Natural killer cell treated with Interleukin-12 subunit alpha and Interleukin-12 subunit beta and Interleukin-15 and Interleukin-18, amount 100 ng/mL, for 72 hours (primary cell): ENCODE results near the gene SLC15A3. TPM values are rescaled to one million over a fixed set of nuclear protein-coding genes. Genes with fewer than 3 reads are reported as not detected.

Experiments
- ATAC-seq, 2 donors: fragments of 150-1000 bp; cut with Tn5 transposase in 1 of 2; sonication (Bioruptor Pico), chemical (Tn5 transposase) in 1 of 2; 2 replicates each; pipeline ENCODE4 v1.10.0; 2021
- DNase-seq: peaks from one replicate; pipeline ENCODE4 v3.0.0; 2022; ENCODE audit warnings: low spot score
- H3K27ac Mint-ChIP-seq, 2 donors: 1 replicate in 1 of 2; 2 replicates in 1 of 2; pipeline ENCODE4 v1.8.0; 2022; ENCODE audit warnings: mixed read lengths in 2 of 2, mild to moderate bottlenecking in 1 of 2, moderate library complexity in 1 of 2
- H3K27me3 Mint-ChIP-seq, 2 donors: 1 replicate in 1 of 2; 2 replicates in 1 of 2; pipeline ENCODE4 v1.8.0; 2022; ENCODE audit warnings: mixed read lengths in 2 of 2
- H3K36me3 Mint-ChIP-seq: one replicate; pipeline ENCODE4 v1.8.0; 2022; ENCODE audit warnings: mixed read lengths
- H3K4me1 Mint-ChIP-seq, 2 donors: 1 replicate in 1 of 2; 2 replicates in 1 of 2; pipeline ENCODE4 v1.8.0; 2022; ENCODE audit warnings: low read depth in 2 of 2, mixed read lengths in 2 of 2, mild to moderate bottlenecking in 1 of 2
- H3K4me3 Mint-ChIP-seq: one replicate; pipeline ENCODE4 v1.8.0; 2022; ENCODE audit warnings: mixed read lengths
- H3K9me3 Mint-ChIP-seq: 2 replicates; pipeline ENCODE4 v1.8.0; 2022; ENCODE audit warnings: mixed read lengths
- total RNA-seq, 2 donors: library from RNA; stranded (reverse); gene quantifications; one replicate each; pipeline ENCODE4 v1.2.3, GENCODE V29; 2022

Gene SLC15A3
- total RNA-seq, 2 donors from 2014 or later: 1.2 to 5.0 TPM

DNA sequence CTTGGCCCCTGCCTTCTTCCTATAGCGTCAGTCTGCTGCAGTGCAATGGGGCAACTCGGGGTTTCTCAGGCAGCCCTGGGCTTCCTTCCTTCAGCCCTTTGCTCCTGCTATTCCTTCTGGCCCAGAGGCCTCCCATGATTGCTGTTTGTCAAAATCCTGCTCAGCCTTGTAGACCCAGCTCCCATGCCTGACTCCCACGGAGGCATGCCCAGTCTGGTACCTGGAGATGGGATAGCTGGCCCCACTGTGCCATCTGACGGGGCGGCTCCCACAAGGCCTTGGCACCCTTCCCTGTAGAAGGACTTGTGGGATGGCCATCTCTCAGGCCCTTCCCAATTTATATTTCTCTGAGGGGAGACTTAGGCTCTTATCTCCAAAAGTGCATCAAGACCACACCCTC, 18.9 kb upstream of the SLC15A3 start:
- Mint-ChIP-seq H3K27me3 (peaks cover 10 to 11% of the 10 kb centered on the region in 2 donors), H3K27ac (peak overlapping the region; percentile 39 to 54), H3K9me3 (no peaks in the 10 kb centered on the region), H3K4me1 (peaks cover 29 to 35% of the 10 kb centered on the region in 2 donors), H3K36me3 (no peaks in the 10 kb centered on the region), H3K4me3 (peak overlapping the region; percentile 84)
- no peak for DNase-seq
- no peak for ATAC-seq

DNA sequence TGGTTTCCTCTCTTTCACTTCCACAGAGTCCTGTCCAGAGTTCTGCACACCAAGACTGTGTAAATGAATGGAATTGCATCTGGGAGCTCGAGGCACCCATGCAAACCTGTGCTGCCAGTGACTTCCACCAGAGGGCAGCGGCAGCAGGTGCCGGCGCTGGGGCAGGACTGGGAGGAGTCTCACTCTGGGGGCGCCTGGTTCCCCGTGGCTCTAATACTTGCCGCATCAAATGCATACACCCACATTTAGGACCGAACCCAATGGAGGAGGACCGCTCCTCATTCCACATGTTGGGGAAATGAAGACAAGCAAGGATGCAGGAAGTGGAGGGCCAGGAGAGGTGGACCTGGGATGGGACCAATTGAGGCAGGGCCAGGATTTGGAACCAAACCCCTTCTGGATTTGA, 18.4 kb upstream of the SLC15A3 start:
- DNase-seq: peak; percentile 69
- peak; percentile 67 to 81 for ATAC-seq
- no peaks in the 10 kb centered on the region for H3K36me3 Mint-ChIP-seq
- peaks cover 10 to 11% of the 10 kb centered on the region in 2 donors for H3K27me3 Mint-ChIP-seq
- peak overlapping the region in 1 of 2 donors; percentile 50 for H3K27ac Mint-ChIP-seq
- peaks cover 29 to 35% of the 10 kb centered on the region in 2 donors for H3K4me1 Mint-ChIP-seq
- no peaks in the 10 kb centered on the region for H3K9me3 Mint-ChIP-seq
- H3K4me3 Mint-ChIP-seq: no peak overlapping the region

DNA sequence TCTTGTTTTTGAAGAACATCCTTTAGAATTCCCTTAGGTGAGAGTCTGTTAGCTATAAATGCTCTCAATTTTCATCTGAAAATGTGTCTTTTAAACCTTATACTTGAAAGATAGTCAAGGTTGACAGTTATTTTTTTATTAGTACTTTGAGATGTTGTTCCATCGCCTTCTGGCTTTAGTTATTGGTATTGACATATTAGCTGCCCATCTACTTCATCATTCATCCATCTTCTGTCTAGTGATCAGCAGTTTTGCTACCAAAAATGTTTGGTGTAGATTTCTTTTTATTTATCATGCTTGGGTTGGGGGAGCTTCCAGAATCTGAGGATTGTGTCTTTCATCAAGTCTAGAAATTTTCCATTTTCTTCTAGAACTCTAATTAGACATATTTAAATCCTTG, 16.2 kb upstream of the SLC15A3 start:
- Mint-ChIP-seq H3K4me1 (peaks cover 18 to 26% of the 10 kb centered on the region in 2 donors), H3K27me3 (peaks cover 10 to 11% of the 10 kb centered on the region in 2 donors), H3K36me3 (no peaks in the 10 kb centered on the region), H3K4me3 (no peak overlapping the region), H3K27ac (no peak overlapping the region), H3K9me3 (no peaks in the 10 kb centered on the region)
- ATAC-seq (no peak), DNase-seq (no peak)

DNA sequence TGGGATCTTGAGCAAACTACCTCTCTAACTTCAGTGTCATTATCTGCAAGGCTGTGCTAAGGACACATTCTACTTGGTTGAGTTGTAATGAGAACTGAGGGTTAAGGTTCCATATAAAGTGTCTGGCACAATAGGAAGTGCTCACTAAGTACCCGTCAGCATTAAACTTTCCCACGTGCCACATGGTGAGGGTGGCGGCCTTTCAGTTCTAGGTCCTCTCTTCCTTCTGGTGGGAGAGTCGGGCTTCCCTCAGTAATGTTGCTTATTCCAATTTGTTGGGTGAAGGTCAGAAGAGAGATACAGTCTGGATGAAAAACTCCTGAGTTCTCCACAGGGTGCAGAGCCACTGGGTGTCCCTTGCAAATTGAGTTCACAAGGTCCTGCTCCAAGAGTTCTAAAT, 14.9 kb upstream of the SLC15A3 start:
- DNase-seq (no peak), ATAC-seq (no peak)
- Mint-ChIP-seq H3K36me3 (no peaks in the 10 kb centered on the region), H3K27ac (no peak overlapping the region), H3K4me3 (no peak overlapping the region), H3K9me3 (no peaks in the 10 kb centered on the region), H3K27me3 (peaks cover 10 to 11% of the 10 kb centered on the region in 2 donors), H3K4me1 (peaks cover 17 to 18% of the 10 kb centered on the region in 2 donors)

DNA sequence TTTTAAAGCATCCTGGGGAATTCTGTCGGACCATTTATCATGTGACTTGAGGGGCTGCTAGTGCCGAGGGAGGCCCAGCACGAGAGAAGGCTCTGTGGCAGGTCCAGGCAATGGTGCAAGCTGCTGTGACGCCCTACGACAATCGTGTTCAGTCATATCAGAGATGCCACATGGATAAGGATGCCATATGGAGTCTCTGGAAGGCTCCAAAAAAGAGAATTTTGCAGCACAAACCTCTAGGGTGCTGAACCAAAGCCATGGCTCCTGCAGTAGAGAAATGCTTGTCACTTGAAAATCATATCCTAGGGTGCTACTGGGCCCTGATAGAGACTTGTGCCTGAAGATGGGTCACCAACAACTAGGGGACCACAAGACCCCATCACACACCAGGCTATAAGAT, 12.8 kb upstream of the SLC15A3 start:
- Mint-ChIP-seq H3K36me3 (no peaks in the 10 kb centered on the region), H3K27ac (no peak overlapping the region), H3K27me3 (peaks cover 19 to 22% of the 10 kb centered on the region in 2 donors), H3K9me3 (no peaks in the 10 kb centered on the region), H3K4me1 (no peaks in the 10 kb centered on the region), H3K4me3 (no peak overlapping the region)
- DNase-seq (no peak), ATAC-seq (no peak)

DNA sequence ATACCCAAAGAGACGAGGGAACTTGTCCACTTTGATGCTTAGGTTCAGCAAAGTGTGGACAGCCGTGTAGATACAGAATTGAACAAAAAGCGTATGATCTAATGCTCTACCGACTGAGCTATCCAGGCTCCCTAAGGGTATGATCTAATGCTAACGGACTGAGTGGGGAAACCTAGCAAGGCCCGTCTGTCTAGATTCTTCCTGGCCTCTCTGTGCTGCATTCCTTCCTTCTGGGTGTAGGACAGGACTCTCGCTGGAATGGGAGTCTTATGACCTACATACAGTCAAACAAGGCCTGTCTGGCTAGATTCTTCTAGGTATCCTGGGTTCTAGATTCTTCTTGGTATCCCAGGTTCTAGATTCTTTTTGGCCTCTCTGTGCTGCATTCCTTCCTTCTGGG, 8.4 kb upstream of the SLC15A3 start:
- Mint-ChIP-seq H3K36me3 (no peaks in the 10 kb centered on the region), H3K9me3 (no peaks in the 10 kb centered on the region), H3K4me3 (no peak overlapping the region), H3K4me1 (no peaks in the 10 kb centered on the region), H3K27me3 (peaks cover 15 to 28% of the 10 kb centered on the region in 2 donors), H3K27ac (no peak overlapping the region)
- no peak for ATAC-seq
- no peak for DNase-seq

DNA sequence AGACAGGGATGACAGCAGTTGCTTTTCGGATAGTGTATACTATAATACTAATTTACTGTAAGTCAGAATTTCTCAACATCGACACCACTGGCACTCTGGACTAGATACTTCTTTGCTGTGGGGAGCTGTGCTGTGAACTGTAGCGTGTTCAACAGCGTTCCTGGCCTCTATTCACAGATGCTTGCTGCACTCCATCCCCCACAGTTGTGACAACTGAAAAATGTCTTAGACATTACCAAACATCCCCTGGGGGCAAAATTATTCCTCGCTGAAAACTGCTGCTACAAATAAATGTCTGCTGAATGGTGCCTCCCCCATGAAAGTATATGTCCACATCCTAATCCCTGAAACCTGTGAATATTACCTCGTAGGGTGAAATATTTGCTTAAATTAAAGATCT, 7.5 kb upstream of the SLC15A3 start:
- Mint-ChIP-seq H3K4me1 (no peaks in the 10 kb centered on the region), H3K27me3 (peaks cover 15 to 28% of the 10 kb centered on the region in 2 donors), H3K9me3 (no peaks in the 10 kb centered on the region), H3K27ac (no peak overlapping the region), H3K4me3 (no peak overlapping the region), H3K36me3 (no peaks in the 10 kb centered on the region)
- DNase-seq (no peak), ATAC-seq (no peak)

DNA sequence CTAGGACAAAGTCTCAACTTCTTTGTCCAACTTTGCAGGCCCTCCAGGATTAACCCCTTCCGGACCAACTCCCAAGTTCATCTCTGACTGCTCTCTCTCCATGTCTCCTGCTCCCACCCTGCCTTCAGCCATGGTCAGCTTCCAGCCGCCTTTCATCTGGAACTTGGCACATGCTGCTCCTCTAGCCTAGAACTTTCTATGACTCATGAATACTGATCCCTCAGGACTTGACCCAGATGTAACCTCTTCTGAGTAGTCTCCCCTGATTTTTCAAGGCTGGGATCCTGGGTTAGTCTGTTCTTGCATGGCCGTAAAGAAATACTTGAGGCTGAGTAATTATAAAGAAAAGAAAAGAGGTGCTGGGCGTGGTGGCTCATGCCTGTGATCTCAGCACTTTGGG, 5.2 kb upstream of the SLC15A3 start:
- no peak overlapping the region for H3K4me3 Mint-ChIP-seq
- no peaks in the 10 kb centered on the region for H3K36me3 Mint-ChIP-seq
- no peak overlapping the region for H3K27ac Mint-ChIP-seq
- peaks cover 9% of the 10 kb centered on the region in 2 donors for H3K4me1 Mint-ChIP-seq
- no peak for DNase-seq
- H3K27me3 Mint-ChIP-seq: peaks cover 15 to 35% of the 10 kb centered on the region in 2 donors
- no peaks in the 10 kb centered on the region for H3K9me3 Mint-ChIP-seq
- ATAC-seq: no peak

DNA sequence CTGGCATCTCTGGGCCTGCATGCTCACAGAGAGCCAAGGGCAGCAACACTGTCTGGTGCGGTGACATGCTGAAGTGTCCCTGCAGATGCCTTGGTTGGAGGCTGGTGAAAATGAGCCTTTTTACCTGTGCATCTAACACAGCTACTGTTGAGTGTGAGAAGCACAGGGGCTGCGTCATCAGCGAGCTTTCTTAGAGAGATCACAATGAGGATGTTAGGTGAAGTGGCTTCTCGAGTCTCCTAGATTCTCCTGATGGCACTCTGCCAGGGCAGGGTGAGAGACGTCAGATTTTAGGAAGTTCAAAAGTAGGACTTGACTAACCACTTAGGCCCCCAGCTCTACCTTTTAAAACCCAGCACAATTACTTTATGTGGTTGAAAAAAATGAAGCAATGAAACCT, 3.6 kb upstream of the SLC15A3 start:
- H3K36me3 Mint-ChIP-seq: no peaks in the 10 kb centered on the region
- H3K9me3 Mint-ChIP-seq: no peaks in the 10 kb centered on the region
- H3K4me1 Mint-ChIP-seq: peaks cover 11 to 16% of the 10 kb centered on the region in 2 donors
- peaks cover 7 to 34% of the 10 kb centered on the region in 2 donors for H3K27me3 Mint-ChIP-seq
- DNase-seq: no peak
- H3K4me3 Mint-ChIP-seq: no peak overlapping the region
- no peak overlapping the region for H3K27ac Mint-ChIP-seq
- ATAC-seq: no peak

DNA sequence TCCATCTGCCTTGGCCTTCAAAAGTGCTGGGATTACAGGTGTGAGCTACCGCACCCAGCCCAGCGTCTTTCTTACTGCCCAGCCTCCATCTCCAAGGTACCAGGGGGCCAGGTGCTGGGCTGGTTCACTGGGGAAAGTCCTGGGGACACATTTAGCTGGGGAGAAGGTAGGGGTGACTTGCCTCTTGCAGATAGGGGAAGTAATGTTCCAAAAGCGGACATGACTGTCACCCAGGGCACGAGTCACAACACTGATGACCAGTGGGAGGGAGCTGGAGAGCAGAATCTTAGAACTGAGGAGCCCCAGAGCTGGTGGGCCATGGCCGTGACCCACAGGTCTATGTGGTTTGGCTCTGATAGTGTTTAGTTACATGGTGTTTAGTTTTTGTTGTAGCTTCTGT, 2.4 kb upstream of the SLC15A3 start:
- DNase-seq (no peak), ATAC-seq (no peak)
- Mint-ChIP-seq H3K9me3 (no peaks in the 10 kb centered on the region), H3K27ac (no peak overlapping the region), H3K27me3 (peaks cover under 1 to 25% of the 10 kb centered on the region in 2 donors), H3K4me1 (peaks cover 11 to 16% of the 10 kb centered on the region in 2 donors), H3K36me3 (no peaks in the 10 kb centered on the region), H3K4me3 (no peak overlapping the region)

DNA sequence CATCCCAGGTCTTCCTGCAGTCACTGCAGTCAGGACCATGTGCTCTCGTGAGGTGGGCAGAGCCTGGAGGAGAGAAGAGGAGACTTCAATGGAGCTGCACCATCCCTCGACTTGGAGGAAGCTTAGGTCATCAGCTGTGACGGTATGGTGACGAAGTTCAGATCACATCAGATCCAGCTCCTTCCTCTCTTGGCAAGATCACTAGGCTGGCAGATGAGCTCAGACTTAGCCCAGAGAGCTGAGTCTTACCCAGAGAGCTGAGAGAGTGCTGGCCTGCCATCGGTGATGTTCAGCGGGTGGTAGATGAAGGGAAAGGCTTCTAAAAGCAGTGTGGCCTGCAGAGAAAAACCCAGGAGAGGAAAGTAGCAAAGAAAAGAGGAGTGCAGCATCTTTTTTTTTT, 1.8 kb upstream of the SLC15A3 start:
- no peak overlapping the region for H3K27ac Mint-ChIP-seq
- ATAC-seq (no peak), DNase-seq (no peak)
- H3K36me3 Mint-ChIP-seq: no peaks in the 10 kb centered on the region
- H3K9me3 Mint-ChIP-seq: no peaks in the 10 kb centered on the region
- H3K27me3 Mint-ChIP-seq: peaks cover 7 to 24% of the 10 kb centered on the region in 2 donors
- no peak overlapping the region for H3K4me3 Mint-ChIP-seq
- peaks cover 11 to 16% of the 10 kb centered on the region in 2 donors for H3K4me1 Mint-ChIP-seq

DNA sequence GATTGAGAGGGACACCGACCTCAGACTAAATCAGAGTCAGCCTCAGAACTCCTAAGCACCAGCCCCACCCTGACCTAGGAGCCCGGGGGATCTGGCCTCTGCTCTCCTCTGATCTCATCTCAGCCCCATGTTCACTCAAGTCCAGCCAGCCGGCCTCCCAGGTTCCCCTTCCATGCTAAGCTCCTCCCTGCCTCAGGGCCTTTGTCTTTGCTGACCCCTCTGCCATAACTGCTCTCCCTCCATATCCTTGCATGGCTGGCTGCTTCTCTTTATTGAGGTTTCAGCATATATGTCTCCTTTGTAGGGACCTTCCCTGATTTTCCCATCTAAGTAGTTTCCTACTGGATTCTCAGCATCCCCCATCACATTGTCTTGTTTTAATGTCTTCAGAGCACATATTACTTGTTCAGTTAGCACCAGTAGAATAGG, 780 bp upstream of the SLC15A3 start:
- no peaks in the 10 kb centered on the region for H3K9me3 Mint-ChIP-seq
- no peak for DNase-seq
- peaks cover 11 to 16% of the 10 kb centered on the region in 2 donors for H3K4me1 Mint-ChIP-seq
- H3K4me3 Mint-ChIP-seq: peak overlapping the region; percentile 85
- no peaks in the 10 kb centered on the region for H3K36me3 Mint-ChIP-seq
- no peak for ATAC-seq
- H3K27ac Mint-ChIP-seq: peak overlapping the region in 1 of 2 donors; percentile 92
- H3K27me3 Mint-ChIP-seq: peaks cover 11 to 22% of the 10 kb centered on the region in 2 donors

DNA sequence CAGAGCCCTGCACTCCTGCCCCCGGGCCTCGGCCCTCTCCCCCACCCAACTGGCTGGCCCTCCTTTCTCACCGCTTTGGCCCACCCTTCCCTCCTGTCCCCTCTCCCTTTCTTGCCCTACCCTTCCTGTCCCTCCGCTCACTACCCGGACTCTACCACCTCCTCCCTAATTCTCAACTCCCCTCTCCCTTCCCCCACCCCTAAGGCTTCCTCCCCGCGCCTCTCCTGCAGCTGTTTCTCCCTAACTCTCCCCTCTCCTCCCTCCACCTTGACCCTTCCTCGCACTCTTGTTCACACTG, 421 bp downstream of the SLC15A3 start:
- ATAC-seq (peak in 1 of 2 donors; percentile 8), DNase-seq (no peak)
- H3K9me3 Mint-ChIP-seq: no peaks in the 10 kb centered on the region
- peak overlapping the region; percentile 85 for H3K4me3 Mint-ChIP-seq
- peak overlapping the region in 1 of 2 donors; percentile 92 for H3K27ac Mint-ChIP-seq
- H3K4me1 Mint-ChIP-seq: peaks cover 11 to 16% of the 10 kb centered on the region in 2 donors
- H3K27me3 Mint-ChIP-seq: peaks cover 11 to 16% of the 10 kb centered on the region in 2 donors
- H3K36me3 Mint-ChIP-seq: no peaks in the 10 kb centered on the region

DNA sequence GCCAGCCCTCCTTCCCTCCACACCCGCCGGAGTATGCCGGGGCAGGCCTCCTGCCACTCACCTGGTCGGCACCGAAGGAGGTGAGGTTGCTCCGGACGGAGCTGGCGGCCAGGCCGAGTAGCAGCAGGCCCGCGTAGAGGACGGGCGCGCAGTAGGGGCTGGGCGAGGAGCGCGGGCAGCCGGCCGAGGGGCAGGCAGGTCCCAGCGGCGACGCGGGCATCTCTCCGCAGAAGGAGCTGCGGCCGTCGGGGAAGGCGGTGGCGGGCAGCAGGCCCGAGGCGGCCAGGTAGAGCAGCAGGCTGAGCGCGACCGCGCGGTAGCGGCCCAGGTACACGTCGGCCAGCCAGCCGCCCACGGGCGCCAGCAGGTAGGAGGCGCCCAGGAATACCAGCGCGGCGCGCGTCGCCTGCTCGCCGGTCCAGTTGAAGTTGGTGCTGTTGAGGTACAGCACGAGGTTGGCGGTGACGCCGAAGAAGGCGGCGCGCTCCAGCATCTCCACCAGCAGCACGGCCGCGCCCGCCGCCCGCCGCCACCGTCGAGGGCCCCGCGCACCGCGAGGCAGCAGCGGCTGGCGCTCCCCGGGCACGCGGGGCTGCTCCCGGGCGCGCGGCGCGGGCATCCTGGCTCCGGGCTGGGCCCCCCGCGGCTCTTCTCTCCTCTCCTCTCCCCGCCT, 907 bp downstream of the SLC15A3 start:
- Mint-ChIP-seq H3K27ac (no peak overlapping the region), H3K4me3 (peak overlapping the region; percentile 85)
- no peak for DNase-seq

DNA sequence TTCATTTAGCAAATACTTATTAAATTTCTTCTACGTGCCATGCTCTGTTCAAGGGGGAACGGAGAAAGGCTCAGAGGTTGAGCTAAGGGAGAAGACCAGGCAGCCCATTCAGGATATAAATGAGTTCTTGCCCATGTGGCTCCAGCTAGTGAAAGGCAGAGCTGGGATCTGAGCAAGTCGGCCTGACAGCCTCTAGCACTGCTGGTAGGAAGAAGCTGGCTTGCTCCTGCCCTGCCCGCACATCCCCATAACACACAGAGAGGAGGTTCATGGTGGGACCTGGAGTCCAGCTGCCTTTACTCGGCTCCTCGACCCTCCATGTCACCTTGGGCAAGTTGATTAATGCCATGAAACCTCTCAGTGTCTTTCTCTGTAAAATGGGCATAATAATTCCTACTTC, 2.0 kb downstream of the SLC15A3 start:
- no peaks in the 10 kb centered on the region for H3K9me3 Mint-ChIP-seq
- H3K27me3 Mint-ChIP-seq: peaks cover 11 to 22% of the 10 kb centered on the region in 2 donors
- H3K36me3 Mint-ChIP-seq: no peaks in the 10 kb centered on the region
- no peak overlapping the region for H3K27ac Mint-ChIP-seq
- H3K4me3 Mint-ChIP-seq: no peak overlapping the region
- DNase-seq (no peak), ATAC-seq (no peak)
- H3K4me1 Mint-ChIP-seq: peaks cover 11 to 16% of the 10 kb centered on the region in 2 donors

More for the DNA sequence above, 907 bp downstream of the SLC15A3 start:
- no peaks in the 10 kb centered on the region for H3K36me3 Mint-ChIP-seq
- peak in 1 of 2 donors; percentile 10 for ATAC-seq
- H3K4me1 Mint-ChIP-seq: peaks cover 11 to 16% of the 10 kb centered on the region in 2 donors
- peaks cover 11 to 20% of the 10 kb centered on the region in 2 donors for H3K27me3 Mint-ChIP-seq
- no peaks in the 10 kb centered on the region for H3K9me3 Mint-ChIP-seq
